AG09319 (cell line): Measurements from ENCODE around the gene LILRA5.

Experiments
- DNase-seq: peaks from one replicate; pipeline ENCODE4 v3.0.0-alpha.2; 2010; ENCODE audit warnings: low read depth; ENCODE audit errors: extremely low read depth
- CTCF ChIP-seq: IDR thresholded peaks from 2 replicates; pipeline ENCODE4 v1.5.1; 2011; ENCODE audit warnings: low read depth, mild to moderate bottlenecking, inconsistent platforms, low read length, moderate library complexity

LILRA5 gene

GRCh38 chr19:54352546-54352945, 39.6 kb upstream of the LILRA5 start:
- no peak for DNase-seq
- TF ChIP-seq CTCF = no peak

DNA sequence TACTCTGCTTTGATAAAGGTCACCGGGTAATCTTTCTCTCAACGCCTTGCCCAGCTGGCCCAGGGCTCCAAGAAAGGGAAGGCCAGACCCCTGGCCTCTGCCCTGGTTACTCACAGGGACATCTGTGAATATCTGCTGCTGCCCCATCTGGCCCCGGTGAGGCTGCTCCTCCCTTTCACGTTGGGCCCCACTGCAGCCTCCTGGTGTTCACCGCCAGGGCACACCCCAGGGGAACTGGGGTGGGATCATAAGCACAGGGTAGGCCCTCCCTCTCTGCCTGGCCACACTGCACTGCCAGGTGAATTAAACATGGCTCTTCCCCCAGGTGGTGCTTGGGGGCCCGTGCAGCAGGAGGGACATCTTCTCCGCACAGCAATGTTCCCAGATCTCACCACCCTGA, 39.1 kb upstream of the LILRA5 start:
- no peak for DNase-seq
- no peak for TF ChIP-seq CTCF

DNA sequence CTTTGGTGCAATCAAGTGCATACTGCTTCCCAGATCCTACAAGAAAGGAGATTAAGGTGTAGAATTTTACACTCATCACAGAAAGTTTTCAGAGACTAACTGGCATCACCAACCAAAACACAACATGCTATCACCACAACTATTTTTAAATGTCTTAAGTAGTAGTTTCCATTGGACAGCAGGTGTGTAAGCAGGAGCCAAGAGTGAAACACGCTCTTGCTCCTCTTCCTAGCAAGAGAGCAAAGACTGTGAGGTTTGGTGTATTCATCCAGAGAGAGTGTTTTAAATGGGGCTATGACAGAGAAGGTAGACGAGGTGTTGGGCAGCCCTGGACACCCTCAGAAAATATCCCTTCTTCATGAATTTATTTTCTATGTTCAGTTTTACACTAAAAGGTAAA, 38.5 kb upstream of the LILRA5 start:
- no peak for TF ChIP-seq CTCF
- no peak for DNase-seq

DNA sequence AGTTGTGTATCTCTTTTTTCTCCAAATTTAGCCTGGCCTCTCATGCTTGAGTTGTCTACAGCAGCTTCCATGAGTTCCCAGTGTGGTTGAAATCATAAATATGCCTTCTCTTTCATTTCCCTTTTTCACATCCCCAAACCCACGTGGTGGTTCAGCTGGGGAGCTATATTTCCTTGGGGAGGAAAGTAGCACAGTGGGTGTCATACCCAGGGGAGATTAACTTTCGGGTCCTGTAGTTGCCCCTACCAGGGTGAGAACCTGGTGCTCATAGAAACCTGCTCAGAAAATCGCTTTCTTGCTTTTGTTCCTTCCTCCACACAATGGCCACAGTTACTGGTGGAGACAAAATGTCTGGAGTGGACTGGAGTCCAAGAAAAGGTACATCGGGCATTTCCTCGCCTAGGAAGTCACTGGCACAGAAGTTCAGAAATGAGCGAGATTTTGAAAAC, 33.0 kb upstream of the LILRA5 start:
- DNase-seq = no peak
- no peak for TF ChIP-seq CTCF

GRCh38 chr19:54343868-54344267, 30.9 kb upstream of the LILRA5 start:
- TF ChIP-seq CTCF = no peak
- no peak for DNase-seq

DNA sequence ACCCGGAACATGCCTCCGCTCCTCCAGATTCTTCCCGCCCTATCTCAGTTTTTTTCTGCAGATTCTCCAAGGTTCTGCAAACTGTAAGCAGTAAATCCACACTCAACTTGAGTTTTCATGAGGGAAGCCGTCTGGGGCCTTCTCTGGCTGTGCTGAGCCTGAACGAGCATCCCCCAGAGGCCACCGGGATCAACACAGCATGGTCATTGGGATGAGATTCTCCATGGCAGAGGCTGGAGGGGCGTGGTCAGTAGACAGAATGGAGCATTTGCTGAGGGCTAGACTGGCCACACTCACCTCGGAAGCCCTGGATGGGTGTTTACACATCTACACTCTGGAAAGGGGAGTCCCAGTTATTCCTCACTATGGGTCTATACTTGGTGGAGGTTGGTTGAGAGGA, 28.3 kb upstream of the LILRA5 start:
- no peak for DNase-seq

More for the DNA sequence above, 28.3 kb upstream of the LILRA5 start:
- TF ChIP-seq CTCF = no peak
